Neutrophil (primary cell): ENCODE measurements around the gene MICU1.

Source experiments
- H3K27ac ChIP-seq: fragments of 200-600 bp; sonication (generic); 2 replicates; pipeline ENCODE4 v1.5.1; 2016; ENCODE audit warnings: mild to moderate bottlenecking, moderate library complexity
- H3K27me3 ChIP-seq: fragments of 200-600 bp; sonication (generic); 2 replicates; pipeline ENCODE4 v1.6.0; 2016; ENCODE audit warnings: mild to moderate bottlenecking
- H3K36me3 ChIP-seq: fragments of 200-600 bp; sonication (generic); 2 replicates; pipeline ENCODE4 v1.5.1; 2017
- H3K4me1 ChIP-seq, 2 experiments: fragments of 200-600 bp in 1 of 2; sonication (generic) in 1 of 2; 1 replicate in 1 of 2; 2 replicates in 1 of 2; pipeline versions ENCODE4 v1.5.1 to v1.6.1; 2013 to 2016; ENCODE audit warnings: low read depth in 1 of 2, low read length in 1 of 2, mild to moderate bottlenecking in 1 of 2, moderate library complexity in 1 of 2; ENCODE audit not compliant: control insufficient read depth in 1 of 2, insufficient read depth in 1 of 2
- H3K4me3 ChIP-seq, 2 experiments: fragments of 200-600 bp in 1 of 2; sonication (generic) in 1 of 2; 1 replicate in 1 of 2; 2 replicates in 1 of 2; pipeline ENCODE4 v1.5.1; 2013 to 2016; ENCODE audit warnings: low read depth in 1 of 2, low read length in 1 of 2, mild to moderate bottlenecking in 1 of 2, moderate library complexity in 1 of 2
- H3K9me3 ChIP-seq: fragments of 200-600 bp; sonication (generic); 2 replicates; pipeline ENCODE4 v1.5.1; 2016
- CTCF ChIP-seq: fragments of 200-600 bp; sonication (generic); IDR thresholded peaks from 2 replicates; pipeline ENCODE4 v1.5.1; 2016; ENCODE audit warnings: antibody characterized with exemption

Gene MICU1

DNA sequence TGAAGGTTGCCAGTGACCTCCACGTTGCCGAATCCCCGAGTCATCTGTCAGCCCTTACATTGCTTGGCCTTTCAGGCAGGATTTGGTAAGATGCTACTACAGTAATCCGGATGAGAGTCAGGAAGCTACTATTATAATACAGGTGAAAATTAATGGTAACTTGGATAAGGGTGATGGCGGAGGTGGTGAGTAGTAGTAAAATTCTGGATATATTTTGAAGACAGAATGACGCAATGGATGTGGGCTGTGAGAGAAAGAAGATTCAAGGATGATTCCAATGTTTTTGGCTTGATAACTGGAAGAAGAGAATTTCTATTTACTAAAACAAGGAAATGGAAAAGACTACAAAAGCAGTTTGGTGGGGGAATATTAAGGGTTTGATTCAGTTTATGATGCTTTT is 269.8 kb downstream of the MICU1 start:
- no peak overlapping the region for H3K4me3 ChIP-seq
- no peaks in the 10 kb centered on the region for H3K9me3 ChIP-seq
- H3K27me3 ChIP-seq = no peaks in the 10 kb centered on the region
- no peak overlapping the region for H3K27ac ChIP-seq
- no peaks in the 10 kb centered on the region for H3K36me3 ChIP-seq
- peaks cover 31% of the 10 kb centered on the region in 2 experiments for H3K4me1 ChIP-seq
- TF ChIP-seq CTCF = no peak

DNA sequence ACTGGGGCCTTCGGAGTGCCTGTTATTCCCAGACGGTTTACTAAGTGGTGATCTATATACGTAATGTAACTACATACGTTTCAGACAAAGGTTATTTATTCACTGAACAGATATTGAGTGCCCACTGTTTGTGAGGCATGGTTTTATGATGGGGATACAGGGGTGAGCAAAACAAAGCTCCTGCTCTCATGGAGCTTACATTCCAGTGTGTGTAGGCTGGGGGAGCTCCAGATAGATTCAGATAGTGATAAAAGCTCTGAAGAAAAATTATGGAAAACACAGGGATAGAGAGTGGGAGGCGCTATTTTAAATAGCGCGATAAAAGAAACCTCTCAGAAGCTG is 270.7 kb downstream of the MICU1 start:
- Histone ChIP-seq H3K27ac (peak overlapping the region; percentile 98), H3K4me1 (peaks cover 31 to 33% of the 10 kb centered on the region in 2 experiments), H3K27me3 (no peaks in the 10 kb centered on the region), H3K36me3 (peaks cover 8% of the 10 kb centered on the region), H3K4me3 (peak overlapping the region; percentile 68 to 97), H3K9me3 (no peaks in the 10 kb centered on the region)
- TF ChIP-seq CTCF = no peak

- Histone ChIP-seq H3K4me1 (peaks cover 31 to 33% of the 10 kb centered on the region in 2 experiments), H3K4me3 (peak within 1 kb of the TSS; percentile 68 to 97), H3K27ac (peak within 1 kb of the TSS; percentile 98), H3K36me3 (peaks cover 8% of the 10 kb centered on the region), H3K9me3 (no peaks in the 10 kb centered on the region), H3K27me3 (no peaks in the 10 kb centered on the region)
- peak; percentile 51 for TF ChIP-seq CTCF
Observed at GRCh38 chr10:72354356-72355213, 271.3 kb downstream of the MICU1 start, which contains the start of gene DNAJB12. DNAJB12 (minus strand) TSS chr10:72354919; CDS start chr10:72354897, 22 bp downstream.

DNA sequence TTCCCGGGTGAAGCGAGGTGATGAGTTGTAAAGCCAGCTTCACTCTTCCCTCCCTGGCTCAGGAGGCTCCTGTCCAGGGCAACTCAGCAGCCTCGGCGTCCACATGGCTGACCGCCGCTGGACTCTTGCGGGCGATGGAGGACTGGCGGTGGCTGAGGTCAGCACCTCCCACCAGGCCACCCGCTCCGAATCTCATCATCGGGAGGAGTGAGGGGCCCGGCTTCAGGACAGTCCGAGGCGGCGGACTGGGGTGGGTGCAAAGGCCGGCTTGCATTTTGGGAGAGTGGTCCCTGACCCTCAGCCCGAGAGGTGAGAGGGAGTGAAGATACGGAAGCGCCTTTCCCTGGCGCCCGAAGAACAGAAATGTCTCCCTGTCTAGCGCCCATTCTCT is 271.9 kb downstream of the MICU1 start:
- Histone ChIP-seq H3K4me3 (peak overlapping the region; percentile 68 to 97), H3K4me1 (peaks cover 31 to 33% of the 10 kb centered on the region in 2 experiments), H3K9me3 (no peaks in the 10 kb centered on the region), H3K27me3 (no peaks in the 10 kb centered on the region), H3K36me3 (peaks cover 13% of the 10 kb centered on the region), H3K27ac (peak overlapping the region; percentile 98)
- no peak for TF ChIP-seq CTCF

GRCh38 chr10:72353028-72353964 is 272.6 kb downstream of the MICU1 start:
- Histone ChIP-seq H3K9me3 (no peaks in the 10 kb centered on the region), H3K4me3 (peak overlapping the region; percentile 68 to 97), H3K4me1 (peaks cover 31 to 33% of the 10 kb centered on the region in 2 experiments), H3K36me3 (peaks cover 19% of the 10 kb centered on the region), H3K27me3 (no peaks in the 10 kb centered on the region), H3K27ac (peak overlapping the region; percentile 98)
- TF ChIP-seq CTCF = no peak
